Activated CD4-positive, alpha-beta T cell treated with anti-CD3 and anti-CD28 coated beads for 1 hour (primary cell): ENCODE data around the gene SCN8A.

Source experiments
- DNase-seq: peaks from one replicate; pipeline ENCODE4 v3.0.0-alpha.2; 2020

SCN8A gene

DNA sequence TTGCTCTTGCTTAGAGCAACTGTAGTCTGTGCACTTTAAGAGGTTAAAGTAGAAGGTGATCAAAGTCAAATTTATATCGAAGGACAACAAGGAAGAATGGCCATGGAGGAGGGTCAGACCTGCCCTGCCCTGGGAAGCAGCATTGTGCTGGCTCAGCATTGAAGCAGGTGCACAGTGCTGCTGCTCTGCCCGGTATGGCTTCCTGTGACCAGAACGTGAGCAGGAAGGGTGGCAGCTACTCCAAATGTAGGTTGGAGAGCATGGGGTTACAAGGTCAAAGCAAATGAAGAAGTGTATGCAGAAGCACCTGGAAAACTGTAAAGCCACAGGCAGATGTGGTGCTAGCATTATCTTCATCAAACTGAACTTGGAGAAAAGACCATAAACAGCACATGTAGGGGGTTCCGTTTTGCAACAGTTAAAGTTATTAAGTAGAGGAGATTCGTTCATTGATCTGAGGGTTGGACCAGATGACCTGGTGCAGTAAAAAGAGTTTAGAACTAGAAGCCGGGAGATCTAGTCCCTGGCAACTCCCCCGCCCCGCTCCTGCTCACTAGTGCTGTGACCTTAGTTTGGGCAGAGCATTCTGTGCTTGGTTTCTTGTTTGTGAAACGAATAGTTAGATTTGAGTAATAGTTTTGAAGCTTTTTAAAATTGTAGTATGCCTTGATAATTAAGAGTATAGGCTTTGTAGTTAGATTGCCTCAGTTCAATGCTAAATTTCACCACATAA is 84.2 kb downstream of the SCN8A start:
- no peak for DNase-seq

- no peak for DNase-seq
Measured at GRCh38 chr12:51676875-51677274, 85.8 kb downstream of the SCN8A start.

- DNase-seq: no peak
Measured at GRCh38 chr12:51677284-51677968, 86.4 kb downstream of the SCN8A start.

DNA sequence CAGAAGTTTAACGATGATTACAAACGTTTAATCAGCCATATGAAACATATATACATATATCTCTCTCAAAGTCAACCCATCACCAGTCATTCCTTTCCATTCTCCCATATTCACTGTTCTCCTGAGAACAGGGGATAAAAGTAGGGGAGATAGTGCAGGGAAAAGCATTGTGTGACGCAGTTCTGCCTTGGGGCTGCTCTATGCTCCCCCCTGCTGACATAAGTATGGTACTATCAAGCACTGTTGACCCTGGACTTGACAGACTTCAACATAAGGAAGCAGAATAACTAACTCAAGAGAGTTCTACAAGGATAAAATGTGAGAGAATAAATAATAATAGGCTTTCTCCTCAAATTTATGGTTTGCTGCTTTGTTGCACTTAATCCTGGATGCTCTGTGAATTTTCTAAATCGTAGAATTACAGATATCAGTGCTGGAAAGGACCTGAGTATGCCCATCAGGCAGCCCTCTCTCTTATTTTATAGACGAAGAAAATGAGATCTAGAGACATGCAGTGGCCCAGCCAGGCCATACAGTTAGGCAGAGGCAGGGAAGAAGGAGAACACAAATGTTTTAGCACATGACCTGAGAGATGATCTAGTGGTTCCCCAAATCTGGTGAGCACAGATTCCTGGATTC is 87.2 kb downstream of the SCN8A start:
- DNase-seq: no peak

DNA sequence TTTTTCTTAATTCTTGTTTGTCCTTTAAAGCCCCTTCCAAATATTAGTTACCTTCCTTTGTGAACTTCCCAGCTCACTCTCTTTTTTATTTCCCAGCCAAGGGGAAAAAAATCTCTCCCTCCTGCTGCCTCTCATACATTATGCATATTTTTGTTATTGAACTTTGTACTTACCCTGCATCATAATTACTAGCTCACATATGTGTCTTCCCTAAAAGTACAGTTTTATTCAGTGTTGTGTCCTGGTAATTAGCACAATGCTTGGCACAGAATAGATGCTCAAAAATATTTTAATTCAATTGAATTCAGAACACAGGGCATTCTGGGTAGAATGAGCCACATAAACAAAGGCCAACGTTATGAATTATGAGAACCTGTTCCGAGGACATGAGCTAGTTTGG is 91.9 kb downstream of the SCN8A start:
- DNase-seq: no peak

DNA sequence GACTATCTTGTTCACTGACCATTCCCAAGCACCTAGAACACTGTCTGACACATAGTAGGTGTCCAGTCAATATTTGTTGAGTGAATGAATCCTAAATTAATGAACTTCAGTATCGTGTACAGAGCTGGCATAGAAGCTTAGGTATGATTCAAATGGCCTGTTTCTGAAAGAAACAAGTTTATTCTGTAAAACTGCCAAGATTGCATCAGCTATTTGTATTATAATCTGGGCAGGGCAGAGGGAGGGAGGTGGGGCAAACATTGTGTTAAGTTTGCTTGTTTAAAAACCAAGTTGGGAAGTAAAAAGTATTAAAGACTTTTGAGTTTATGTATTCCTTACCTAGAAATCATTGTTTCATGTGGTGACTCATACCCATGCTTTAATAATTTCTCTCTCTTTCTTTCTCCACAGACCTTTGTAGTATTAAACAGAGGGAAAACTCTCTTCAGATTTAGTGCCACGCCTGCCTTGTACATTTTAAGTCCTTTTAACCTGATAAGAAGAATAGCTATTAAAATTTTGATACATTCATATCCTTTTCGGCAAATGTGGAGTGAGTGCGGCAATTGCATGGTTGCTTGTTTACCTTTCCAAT is 92.8 kb downstream of the SCN8A start:
- no peak for DNase-seq

DNA sequence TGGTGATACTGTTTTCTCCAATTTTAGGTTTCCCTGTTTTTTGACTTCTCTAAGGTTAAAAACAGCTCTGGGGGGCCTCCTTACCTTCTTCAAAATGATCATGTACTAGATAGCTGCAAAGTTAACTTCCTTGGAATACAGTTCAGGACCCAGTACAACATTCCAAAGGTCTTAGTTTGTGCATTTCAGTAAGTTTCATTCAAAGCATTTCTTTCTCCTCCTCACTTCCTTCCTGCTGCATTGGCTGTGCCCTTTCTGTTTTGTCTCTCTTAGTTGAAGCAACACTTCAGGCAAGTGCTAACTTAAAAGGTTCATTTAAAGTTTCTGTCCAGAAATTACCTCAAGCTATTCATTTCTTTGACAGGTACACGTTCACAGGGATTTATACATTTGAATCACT is 95.7 kb downstream of the SCN8A start:
- no peak for DNase-seq

- no peak for DNase-seq
Measured at GRCh38 chr12:51687177-51687576, 96.1 kb downstream of the SCN8A start.

DNA sequence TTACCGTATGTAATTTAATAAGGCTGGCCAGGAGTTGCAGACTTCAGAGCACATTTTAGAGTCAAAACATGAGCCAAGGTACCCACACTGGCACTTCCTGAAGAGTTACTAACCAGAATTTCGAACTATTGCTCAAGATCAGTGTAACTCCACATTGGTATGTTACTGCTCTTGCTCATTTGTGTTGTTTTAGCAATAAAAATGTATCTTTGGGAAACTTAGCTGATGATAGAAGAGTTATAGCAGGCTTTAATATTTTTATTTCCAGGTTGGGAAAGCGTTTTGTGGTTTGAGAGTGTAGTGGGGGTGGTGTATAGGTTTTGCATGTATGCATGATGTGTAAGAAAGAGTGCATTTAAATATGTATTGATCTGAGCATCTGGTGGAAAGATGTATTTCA is 96.6 kb downstream of the SCN8A start:
- no peak for DNase-seq

DNA sequence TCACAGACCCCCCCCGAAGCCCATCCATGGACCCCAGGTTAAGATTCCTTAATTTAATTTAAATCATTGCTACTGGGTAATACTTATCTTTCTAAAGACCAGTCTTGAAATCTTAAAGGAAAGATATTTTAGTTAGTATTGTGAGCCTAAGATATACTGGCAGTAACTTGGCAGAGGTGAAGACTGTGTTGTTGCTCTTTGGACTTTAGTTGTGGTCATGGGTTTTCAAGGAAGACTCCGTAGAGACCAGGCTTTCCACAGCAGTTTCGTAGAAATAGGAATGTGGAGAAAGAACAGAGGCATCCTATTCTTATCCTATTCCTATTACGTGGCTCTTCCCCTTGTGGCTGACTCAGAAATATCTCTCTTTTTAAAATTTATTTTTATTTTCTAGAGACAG is 99.0 kb downstream of the SCN8A start:
- no peak for DNase-seq

- no peak for DNase-seq
Measured at GRCh38 chr12:51692016-51692415, 101.0 kb downstream of the SCN8A start.

GRCh38 chr12:51693569-51693968 is 102.5 kb downstream of the SCN8A start:
- DNase-seq: no peak

- no peak for DNase-seq
Measured at GRCh38 chr12:51694146-51694545, 103.1 kb downstream of the SCN8A start.

DNA sequence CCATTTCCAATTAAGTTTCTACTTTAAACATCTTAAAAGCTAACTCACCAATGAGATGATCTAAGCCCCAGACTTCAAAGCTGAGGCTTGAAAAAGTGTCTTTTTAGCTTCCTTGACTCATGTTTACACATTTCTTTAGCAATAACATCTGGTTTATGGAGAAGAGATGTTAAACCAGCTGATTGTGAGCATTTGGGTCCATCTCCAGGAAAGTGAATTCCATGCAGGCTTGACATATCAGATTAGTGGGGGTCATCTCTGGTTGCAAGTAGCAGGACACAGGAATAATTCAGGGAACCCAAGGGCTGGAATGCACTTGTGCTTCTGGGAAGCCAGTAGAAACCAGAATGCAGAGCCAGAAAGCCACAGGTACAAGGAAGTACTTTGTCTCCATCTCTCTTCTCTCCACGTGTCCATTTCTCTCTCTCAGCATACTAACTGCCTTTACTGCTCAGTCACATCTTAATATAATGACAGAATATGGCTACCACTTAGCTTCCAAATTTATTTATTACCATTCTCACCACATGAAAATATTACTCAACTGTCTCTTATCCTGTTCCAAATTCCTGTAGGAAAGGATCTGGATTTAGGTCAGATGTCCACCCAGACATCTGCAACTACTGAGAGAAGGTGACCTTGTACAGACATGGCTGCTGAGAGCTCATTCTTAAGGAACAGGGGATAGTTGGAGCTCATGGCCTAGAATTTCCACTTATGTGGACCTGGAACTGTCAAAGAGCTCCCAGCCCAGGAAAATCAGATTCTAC is 104.4 kb downstream of the SCN8A start:
- DNase-seq: no peak

GRCh38 chr12:51699219-51699618 is 108.2 kb downstream of the SCN8A start:
- DNase-seq: no peak

DNA sequence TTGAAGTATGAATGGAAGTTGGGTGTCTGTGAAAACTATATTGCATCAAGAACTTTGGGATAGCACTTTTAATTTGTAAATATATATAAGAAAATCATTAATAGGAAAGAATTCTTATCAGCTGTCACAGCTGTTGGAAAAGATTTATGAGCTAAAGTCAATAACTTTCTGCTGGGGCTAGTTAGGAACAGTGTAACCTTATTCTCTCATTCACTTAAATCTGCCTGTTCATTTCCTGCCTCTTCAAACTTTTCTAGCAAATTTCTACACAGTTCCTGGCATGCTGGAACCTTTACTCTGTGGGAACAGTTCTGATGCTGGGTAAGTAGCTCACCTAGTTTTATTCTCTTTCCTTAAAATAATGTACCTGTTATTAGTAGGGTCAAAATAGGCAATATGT is 109.9 kb downstream of the SCN8A start:
- DNase-seq: no peak

DNA sequence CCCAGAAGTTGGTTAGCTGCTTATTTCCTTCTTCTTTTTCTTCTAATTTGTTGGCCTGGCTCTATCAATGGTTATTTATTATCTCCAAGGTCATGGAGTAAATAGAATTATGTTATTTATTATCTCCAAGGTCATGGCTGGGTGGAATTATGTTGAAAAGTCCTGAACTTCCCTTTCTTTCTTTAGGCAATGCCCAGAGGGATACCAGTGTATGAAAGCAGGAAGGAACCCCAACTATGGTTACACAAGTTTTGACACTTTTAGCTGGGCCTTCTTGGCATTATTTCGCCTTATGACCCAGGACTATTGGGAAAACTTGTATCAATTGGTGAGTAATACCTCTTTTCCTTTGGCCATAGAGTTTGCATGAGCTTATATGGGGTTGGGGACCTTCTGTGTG is 111.6 kb downstream of the SCN8A start:
- no peak for DNase-seq

GRCh38 chr12:51705450-51705849 is 114.4 kb downstream of the SCN8A start:
- DNase-seq: no peak

- no peak for DNase-seq
Measured at GRCh38 chr12:51706206-51706605, 115.2 kb downstream of the SCN8A start.

- DNase-seq: no peak
Measured at GRCh38 chr12:51714666-51715065, 123.6 kb downstream of the SCN8A start.

DNA sequence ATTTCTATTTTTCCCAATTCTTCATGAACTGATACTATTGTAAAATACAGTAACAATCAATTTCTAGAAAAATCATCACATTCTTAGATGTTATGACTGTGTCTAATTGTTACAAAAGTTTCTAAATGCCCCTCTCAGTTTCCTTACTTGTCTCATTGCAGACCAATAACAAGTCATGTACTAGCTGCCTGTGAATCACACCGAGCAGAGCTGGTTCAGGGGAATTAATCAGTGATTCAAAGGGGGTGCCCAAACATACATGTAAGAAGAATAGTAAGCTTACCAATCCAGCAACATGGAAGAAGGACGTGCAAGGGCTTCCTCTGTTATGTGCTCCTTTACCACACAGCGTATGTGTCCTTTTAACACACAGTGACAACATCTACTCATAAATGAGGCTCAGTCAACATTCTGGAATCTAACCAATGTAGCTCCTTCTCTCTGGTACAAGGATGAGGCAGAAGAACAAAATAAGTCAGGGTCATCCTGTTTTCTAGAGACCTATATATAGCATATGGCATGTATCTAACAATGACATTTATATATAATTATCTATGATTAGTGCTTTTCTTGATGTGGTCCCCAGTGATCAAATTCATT is 126.4 kb downstream of the SCN8A start:
- DNase-seq: no peak

- DNase-seq: peak; percentile 32
Measured at GRCh38 chr12:51721282-51721940, 130.4 kb downstream of the SCN8A start.
